Prostate gland (tissue), 2 donors: ENCODE measurements around the gene RMND5A. TPM values are rescaled to one million over a fixed set of nuclear protein-coding genes. Genes with fewer than 3 reads are reported as not detected.

Experiments
- DNase-seq: peaks from one replicate; pipeline ENCODE4 v3.0.0-alpha.2; 2019; ENCODE audit warnings: low spot score
- H3K27ac ChIP-seq, 2 donors: fragments of 200-600 bp; sonication (generic); 2 replicates each; pipeline ENCODE4 v1.5.1; 2017 to 2019
- H3K27me3 ChIP-seq: fragments of 200-600 bp; sonication (generic); replicated peaks from 2 replicates; pipeline ENCODE4 v1.5.1; 2019; ENCODE audit not compliant: insufficient read depth
- H3K36me3 ChIP-seq, 2 donors: fragments of 200-600 bp; sonication (generic); 1 replicate in 1 of 2; 2 replicates in 1 of 2; pipeline versions ENCODE4 v1.5.1 to v1.8.1; 2017 to 2019
- H3K4me1 ChIP-seq: fragments of 200-600 bp; sonication (generic); replicated peaks from 2 replicates; pipeline ENCODE4 v1.5.1; 2019
- H3K4me3 ChIP-seq, 2 donors: fragments of 200-600 bp; sonication (generic); 2 replicates each; pipeline ENCODE4 v1.5.1; 2017 to 2019
- H3K9me3 ChIP-seq: fragments of 200-600 bp; sonication (generic); 2 replicates; pipeline ENCODE4 v1.5.1; 2017
- POLR2A ChIP-seq: fragments of 450-650 bp; IDR thresholded peaks from one replicate; pipeline ENCODE4 v1.6.1; 2016; ENCODE audit warnings: antibody characterized with exemption, mild to moderate bottlenecking
- POLR2AphosphoS5 ChIP-seq: sonication (generic); formaldehyde crosslinking; IDR thresholded peaks from one replicate; pipeline ENCODE4 v1.6.1; 2017; ENCODE audit warnings: antibody characterized with exemption
- WGBS: methylation state at CpG from one replicate; pipeline ENCODE4 v1.1.5; 2018; 5-methylcytosine and 5-hydroxymethylcytosine counted together
- intact Hi-C: fragments of 100-400 bp; cut with DNase I; formaldehyde crosslinking; loops from one replicate; pipeline ENCODE4 v1.14.2; 2022
- total RNA-seq, 2 donors: library from RNA; depleted of rRNA; stranded (reverse); fragments of >200 nt; gene quantifications; one replicate each; pipeline ENCODE4 v1.1.0, GENCODE V29; 2016
- TF ChIP-seq, protein P1 (sequence below), 4 experiments: fragments of 200-600 bp in 2 of 4; fragments of 450-650 bp in 2 of 4; sonication (generic) in 2 of 4; IDR thresholded peaks; 1 replicate in 3 of 4; 2 replicates in 1 of 4; pipeline ENCODE4 v1.5.1; 2016 to 2019; ENCODE audit warnings: antibody characterized with exemption in 4 of 4, mild to moderate bottlenecking in 2 of 4, moderate library complexity in 2 of 4

Gene RMND5A
- total RNA-seq, 2 donors from 2014 or later = 37.1 to 42.9 TPM

DNA sequence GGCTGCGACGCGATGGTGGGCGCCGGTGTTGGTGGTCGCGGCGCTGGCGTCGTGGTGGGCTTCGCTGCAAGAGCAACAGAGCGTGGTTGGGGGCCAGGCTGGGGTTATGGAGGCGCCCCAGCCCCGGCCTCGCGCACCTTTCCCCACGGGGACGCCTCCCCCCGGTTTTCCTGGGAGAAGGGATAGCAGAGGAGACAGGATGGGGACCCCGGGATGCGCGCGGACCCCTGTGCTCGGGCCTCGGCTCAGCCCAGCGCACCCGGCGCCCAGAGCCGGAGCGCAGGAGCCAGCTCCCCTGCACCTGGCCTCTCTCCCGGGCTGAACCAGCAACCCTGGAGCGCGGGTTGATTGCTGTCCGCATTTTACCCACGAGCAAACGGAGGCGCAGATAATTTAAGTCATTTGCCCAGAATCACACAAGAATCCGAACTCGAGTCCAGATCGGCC, 69.6 kb downstream of the RMND5A start:
- DNase-seq = no peak
- Histone ChIP-seq H3K27me3 (peaks cover 6% of the 10 kb centered on the region), H3K9me3 (no peaks in the 10 kb centered on the region), H3K36me3 (no peaks in the 10 kb centered on the region), H3K27ac (no peak overlapping the region), H3K4me1 (no peaks in the 10 kb centered on the region), H3K4me3 (no peak overlapping the region)
- TF ChIP-seq, protein P1, sequence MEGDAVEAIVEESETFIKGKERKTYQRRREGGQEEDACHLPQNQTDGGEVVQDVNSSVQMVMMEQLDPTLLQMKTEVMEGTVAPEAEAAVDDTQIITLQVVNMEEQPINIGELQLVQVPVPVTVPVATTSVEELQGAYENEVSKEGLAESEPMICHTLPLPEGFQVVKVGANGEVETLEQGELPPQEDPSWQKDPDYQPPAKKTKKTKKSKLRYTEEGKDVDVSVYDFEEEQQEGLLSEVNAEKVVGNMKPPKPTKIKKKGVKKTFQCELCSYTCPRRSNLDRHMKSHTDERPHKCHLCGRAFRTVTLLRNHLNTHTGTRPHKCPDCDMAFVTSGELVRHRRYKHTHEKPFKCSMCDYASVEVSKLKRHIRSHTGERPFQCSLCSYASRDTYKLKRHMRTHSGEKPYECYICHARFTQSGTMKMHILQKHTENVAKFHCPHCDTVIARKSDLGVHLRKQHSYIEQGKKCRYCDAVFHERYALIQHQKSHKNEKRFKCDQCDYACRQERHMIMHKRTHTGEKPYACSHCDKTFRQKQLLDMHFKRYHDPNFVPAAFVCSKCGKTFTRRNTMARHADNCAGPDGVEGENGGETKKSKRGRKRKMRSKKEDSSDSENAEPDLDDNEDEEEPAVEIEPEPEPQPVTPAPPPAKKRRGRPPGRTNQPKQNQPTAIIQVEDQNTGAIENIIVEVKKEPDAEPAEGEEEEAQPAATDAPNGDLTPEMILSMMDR (IDR thresholded peaks at IDR 0.05) = no peak
- TF ChIP-seq POLR2A (no peak), POLR2AphosphoS5 (no peak)
- WGBS = 10% methylated on average over 24 of the region's 40 CpGs
- intact Hi-C loops = no loop called here

DNA sequence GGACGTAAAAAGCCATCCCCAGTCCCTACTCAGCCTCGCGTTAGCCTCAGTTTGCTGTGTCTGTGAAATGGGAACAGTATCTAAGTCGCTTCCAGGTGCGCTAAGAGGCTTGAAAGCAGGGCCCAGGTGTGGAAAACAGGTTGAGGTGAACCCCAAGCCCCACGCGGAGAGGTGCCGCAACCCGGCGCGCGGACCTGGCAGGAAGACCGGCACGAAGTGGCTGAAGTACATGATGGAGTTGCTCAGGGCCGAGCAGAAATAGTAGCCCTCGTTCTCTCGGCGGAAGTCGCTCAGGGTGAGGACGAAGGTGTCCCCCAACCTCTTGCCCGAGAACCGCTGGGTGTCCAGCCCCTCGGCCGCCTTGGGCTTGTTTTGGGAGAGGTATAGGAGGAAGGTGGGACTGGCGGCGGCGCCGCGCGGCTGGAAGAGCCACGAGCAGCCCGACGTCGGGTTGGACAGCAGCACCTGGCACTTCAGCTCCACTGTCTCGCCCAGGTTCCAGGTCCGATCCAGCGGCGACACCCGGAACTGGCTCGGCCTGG, 70.1 kb downstream of the RMND5A start:
- Histone ChIP-seq H3K27me3 (peaks cover 6% of the 10 kb centered on the region), H3K27ac (no peak overlapping the region), H3K4me3 (no peak overlapping the region), H3K36me3 (no peaks in the 10 kb centered on the region), H3K9me3 (no peaks in the 10 kb centered on the region), H3K4me1 (no peaks in the 10 kb centered on the region)
- 9% methylated on average over 35 of the region's 40 CpGs for WGBS
- TF ChIP-seq POLR2A (no peak), POLR2AphosphoS5 (no peak)
- TF ChIP-seq, protein P1 (IDR thresholded peaks at IDR 0.05) = no peak
- intact Hi-C loops = no loop called here
- no peak for DNase-seq

DNA sequence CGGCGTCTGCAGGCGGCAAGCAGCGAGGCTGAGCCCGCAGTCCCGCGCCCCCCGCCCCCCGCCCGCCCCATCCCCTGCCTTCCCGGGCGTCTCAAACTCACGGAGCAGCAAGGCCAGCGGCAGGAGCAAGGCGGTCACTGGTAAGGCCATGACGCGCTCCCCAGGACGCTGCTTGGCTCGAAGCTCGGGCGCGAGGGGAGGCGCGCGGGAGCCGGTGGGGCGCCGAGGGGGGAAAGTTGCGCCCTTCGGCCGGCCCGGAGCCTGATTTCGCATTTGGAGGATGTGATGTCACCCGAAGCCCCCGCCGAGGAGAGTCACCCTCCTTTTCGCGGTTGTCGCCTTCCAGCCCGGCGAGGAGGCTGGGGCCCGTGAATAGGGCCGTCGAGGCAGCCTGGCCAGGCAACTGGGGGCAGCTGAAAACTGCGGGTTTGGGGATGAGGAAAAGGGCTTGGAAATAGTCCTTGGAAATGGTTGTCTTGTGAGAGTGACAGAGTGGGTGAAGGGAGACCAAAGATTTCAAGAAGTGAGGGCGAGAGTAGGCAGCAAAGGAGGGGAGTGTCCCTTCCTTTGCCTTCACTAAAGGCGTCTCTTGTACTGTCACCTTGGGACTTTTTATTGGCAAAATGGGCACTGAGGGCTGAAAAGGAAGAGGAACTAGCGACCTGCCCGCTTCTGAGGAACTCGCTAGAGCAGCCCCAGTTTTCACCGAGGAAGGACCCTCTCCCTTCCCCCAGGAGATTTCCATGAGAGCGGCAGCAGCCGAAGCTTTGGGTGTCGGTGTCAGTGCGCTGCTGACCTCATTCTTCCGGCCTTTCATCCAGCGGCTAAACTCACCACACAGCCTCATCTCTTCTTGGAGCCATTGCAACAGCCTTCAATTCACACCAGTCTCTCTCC, 70.8 kb downstream of the RMND5A start, which contains the start of gene CD8A:
Gene CD8A, minus strand, starts transcription at position 238 of the 897 bp plus-strand sequence. Its CDS starts 88 bp downstream, at position 150.
- 5% methylated on average over 43 of the region's 57 CpGs for WGBS
- Histone ChIP-seq H3K4me1 (no peaks in the 10 kb centered on the region), H3K27me3 (peaks cover 6% of the 10 kb centered on the region), H3K36me3 (no peaks in the 10 kb centered on the region), H3K9me3 (no peaks in the 10 kb centered on the region), H3K27ac (no peak within 1 kb of the TSS), H3K4me3 (no peak within 1 kb of the TSS)
- TF ChIP-seq, protein P1 (IDR thresholded peaks at IDR 0.05) = no peak
- TF ChIP-seq POLR2AphosphoS5 (no peak), POLR2A (no peak)
- intact Hi-C loops = no loop called here
- no peak for DNase-seq

DNA sequence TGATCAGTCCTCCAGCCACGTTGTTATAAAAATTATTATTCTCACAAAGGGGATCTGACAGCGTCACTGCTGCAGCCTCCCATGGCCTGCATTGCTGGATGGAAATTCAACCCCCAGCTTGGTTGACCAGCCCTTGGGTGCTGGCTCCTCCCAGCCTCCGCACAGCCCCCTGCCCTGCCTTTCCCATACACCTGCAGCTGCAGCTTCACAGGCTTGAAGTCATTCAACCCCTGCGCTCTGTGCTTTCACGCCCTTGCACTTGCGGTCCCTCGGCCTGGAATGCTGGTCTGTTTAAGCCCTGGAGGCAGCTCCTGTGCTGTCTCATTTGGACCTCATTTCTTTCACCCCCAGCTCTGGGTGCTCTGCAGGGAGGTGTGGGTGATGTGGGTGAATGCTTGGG, 71.5 kb downstream of the RMND5A start:
- TF ChIP-seq, protein P1 (IDR thresholded peaks at IDR 0.05) = no peak
- TF ChIP-seq POLR2AphosphoS5 (no peak), POLR2A (no peak)
- Histone ChIP-seq H3K27me3 (peaks cover 6% of the 10 kb centered on the region), H3K4me3 (no peak overlapping the region), H3K36me3 (no peaks in the 10 kb centered on the region), H3K4me1 (no peaks in the 10 kb centered on the region), H3K9me3 (no peaks in the 10 kb centered on the region), H3K27ac (no peak overlapping the region)
- intact Hi-C loops = no loop called here
- DNase-seq = no peak
- WGBS = 61% methylated on average over 7 of the region's 7 CpGs

DNA sequence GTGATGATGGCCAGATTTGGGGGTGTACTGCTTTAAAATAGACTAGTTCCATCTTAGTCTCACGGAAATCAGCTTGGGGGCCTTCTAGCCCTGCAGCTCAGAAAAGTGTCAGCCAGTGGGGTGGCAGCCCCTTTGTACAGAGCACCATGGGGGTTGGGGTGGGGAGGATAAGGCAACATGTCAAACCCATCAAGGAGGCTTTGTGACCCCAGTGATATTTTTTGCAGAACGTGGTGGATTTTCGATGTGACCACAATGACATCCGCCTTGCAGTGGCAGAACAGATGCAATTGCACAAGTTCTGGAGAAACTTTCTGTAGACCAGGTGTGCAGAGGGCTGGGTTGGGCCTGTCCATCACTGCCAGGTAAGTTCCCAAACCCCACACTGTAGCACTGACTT, 73.7 kb downstream of the RMND5A start:
- peaks cover 6% of the 10 kb centered on the region for H3K27me3 ChIP-seq

More for the DNA sequence above, 73.7 kb downstream of the RMND5A start:
- Histone ChIP-seq H3K4me1 (no peaks in the 10 kb centered on the region), H3K27ac (no peak overlapping the region), H3K36me3 (no peaks in the 10 kb centered on the region), H3K4me3 (no peak overlapping the region), H3K9me3 (no peaks in the 10 kb centered on the region)
- WGBS = 82% methylated on average over 4 of the region's 4 CpGs
- intact Hi-C loops = no loop called here
- TF ChIP-seq, protein P1 (IDR thresholded peaks at IDR 0.05) = no peak
- TF ChIP-seq POLR2A = no peak
- no peak for DNase-seq
